Tibial nerve (tissue), 4 donors: ENCODE measurements around the gene SYCP2L. TPM values are rescaled to one million over a fixed set of nuclear protein-coding genes. Genes with fewer than 3 reads are reported as not detected.

Experiments
- DNase-seq, 2 donors: peaks; one replicate each; pipeline ENCODE4 v3.0.0-alpha.2; 2019; ENCODE audit warnings: low spot score in 2 of 2
- H3K27ac ChIP-seq, 4 donors: fragments of 200-600 bp; sonication (generic) in 3 of 4; one replicate each; pipeline ENCODE4 v1.5.1; 2017 to 2019; ENCODE audit warnings: mild to moderate bottlenecking in 1 of 4
- H3K27me3 ChIP-seq, 2 donors: fragments of 200-600 bp; sonication (generic) in 1 of 2; one replicate each; pipeline versions ENCODE4 v1.5.1 to v1.6.0; 2017 to 2019
- H3K36me3 ChIP-seq, 3 donors: fragments of 200-600 bp; sonication (generic); one replicate each; pipeline ENCODE4 v1.5.1; 2018 to 2019
- H3K4me1 ChIP-seq, 4 donors: fragments of 200-600 bp; sonication (generic) in 3 of 4; one replicate each; pipeline ENCODE4 v1.5.1; 2017 to 2019
- H3K4me3 ChIP-seq, 4 donors: fragments of 200-600 bp; sonication (generic) in 3 of 4; one replicate each; pipeline ENCODE4 v1.5.1; 2017 to 2019; ENCODE audit warnings: mild to moderate bottlenecking in 1 of 4, moderate library complexity in 1 of 4
- H3K9me3 ChIP-seq, 4 donors: fragments of 200-600 bp; sonication (generic) in 3 of 4; one replicate each; pipeline ENCODE4 v1.5.1; 2017 to 2019
- CTCF ChIP-seq, 5 experiments: fragments of 200-600 bp in 3 of 5; fragments of 450-650 bp in 2 of 5; sonication (generic) in 3 of 5; IDR thresholded peaks; one replicate each; pipeline ENCODE4 v1.5.1; 2016 to 2019; ENCODE audit warnings: antibody characterized with exemption in 5 of 5, mild to moderate bottlenecking in 3 of 5, moderate library complexity in 2 of 5
- EP300 ChIP-seq, 2 donors: sonication (generic); formaldehyde crosslinking; IDR thresholded peaks; one replicate each; pipeline ENCODE4 v1.6.1; 2017; ENCODE audit warnings: antibody characterized with exemption in 2 of 2, mild to moderate bottlenecking in 1 of 2
- POLR2A ChIP-seq, 2 donors: fragments of 450-650 bp; IDR thresholded peaks; one replicate each; pipeline ENCODE4 v1.6.1; 2017; ENCODE audit warnings: antibody characterized with exemption in 2 of 2, mild to moderate bottlenecking in 2 of 2, moderate library complexity in 2 of 2
- WGBS, 2 donors: methylation state at CpG; one replicate each; pipeline ENCODE4 v1.1.5; 2018; 5-methylcytosine and 5-hydroxymethylcytosine counted together
- total RNA-seq, 4 donors: library from RNA; depleted of rRNA; stranded (reverse); fragments of >200 nt; gene quantifications; one replicate each; pipeline ENCODE4 v1.1.0, GENCODE V29; 2016

The SYCP2L gene
- total RNA-seq, 4 donors from 2014 or later, result 2.0 to 3.9 (median 3.5) TPM

- Histone ChIP-seq H3K9me3 (no peaks in the 10 kb centered on the region), H3K4me3 (no peak overlapping the region), H3K27me3 (no peaks in the 10 kb centered on the region), H3K4me1 (no peaks in the 10 kb centered on the region), H3K27ac (no peak overlapping the region), H3K36me3 (no peaks in the 10 kb centered on the region)
- DNase-seq, result no peak
- TF ChIP-seq EP300 (IDR thresholded peaks at IDR 0.05), result no peak
- no peak for TF ChIP-seq POLR2A (IDR thresholded peaks at IDR 0.05)
- TF ChIP-seq CTCF (IDR thresholded peaks at IDR 0.05), result no peak
Observed at GRCh38 chr6:11015102-11015501, 128.2 kb downstream of the SYCP2L start.

GRCh38 chr6:11016452-11016851 lies 129.6 kb downstream of the SYCP2L start:
- Histone ChIP-seq H3K4me3 (no peak overlapping the region), H3K27me3 (no peaks in the 10 kb centered on the region), H3K36me3 (no peaks in the 10 kb centered on the region), H3K4me1 (peaks cover 0 to 10% (median 2%) of the 10 kb centered on the region in 4 donors), H3K9me3 (no peaks in the 10 kb centered on the region), H3K27ac (no peak overlapping the region)
- WGBS, 2 donors, result 93 to 96% methylated on average over 1 of the region's 1 CpG
- TF ChIP-seq EP300 (IDR thresholded peaks at IDR 0.05) (no peak), CTCF (IDR thresholded peaks at IDR 0.05) (no peak), POLR2A (IDR thresholded peaks at IDR 0.05) (no peak)
- no peak for DNase-seq

GRCh38 chr6:11017090-11017489 lies 130.2 kb downstream of the SYCP2L start:
- Histone ChIP-seq H3K27ac (no peak overlapping the region), H3K36me3 (no peaks in the 10 kb centered on the region), H3K9me3 (no peaks in the 10 kb centered on the region), H3K4me3 (no peak overlapping the region), H3K4me1 (peaks cover 0 to 13% (median 3%) of the 10 kb centered on the region in 4 donors), H3K27me3 (no peaks in the 10 kb centered on the region)
- DNase-seq, result no peak
- WGBS, 2 donors, result 87 to 96% methylated on average over 3 of the region's 3 CpGs
- TF ChIP-seq POLR2A (IDR thresholded peaks at IDR 0.05) (no peak), CTCF (IDR thresholded peaks at IDR 0.05) (no peak), EP300 (IDR thresholded peaks at IDR 0.05) (no peak)

- no peak for TF ChIP-seq POLR2A (IDR thresholded peaks at IDR 0.05)
- no peak for TF ChIP-seq CTCF (IDR thresholded peaks at IDR 0.05)
- no peak for TF ChIP-seq EP300 (IDR thresholded peaks at IDR 0.05)
- Histone ChIP-seq H3K27me3 (no peaks in the 10 kb centered on the region), H3K27ac (no peak overlapping the region), H3K36me3 (no peaks in the 10 kb centered on the region), H3K4me1 (peaks cover 0 to 24% (median 5%) of the 10 kb centered on the region in 4 donors), H3K9me3 (no peaks in the 10 kb centered on the region), H3K4me3 (no peak overlapping the region)
- DNase-seq, result no peak
- WGBS, 2 donors, result 96 to 98% methylated on average over 2 of the region's 2 CpGs
Observed at GRCh38 chr6:11018225-11018624, 131.4 kb downstream of the SYCP2L start.

- WGBS, 2 donors, result 49 to 52% methylated on average over 2 of the region's 2 CpGs
- Histone ChIP-seq H3K9me3 (no peaks in the 10 kb centered on the region), H3K36me3 (no peaks in the 10 kb centered on the region), H3K27me3 (no peaks in the 10 kb centered on the region), H3K4me3 (no peak overlapping the region), H3K4me1 (peaks cover 0 to 42% (median 5%) of the 10 kb centered on the region in 4 donors), H3K27ac (no peak overlapping the region)
- TF ChIP-seq POLR2A (IDR thresholded peaks at IDR 0.05) (no peak), EP300 (IDR thresholded peaks at IDR 0.05) (no peak), CTCF (IDR thresholded peaks at IDR 0.05) (no peak)
- no peak for DNase-seq
Observed at GRCh38 chr6:11021003-11021402, 134.2 kb downstream of the SYCP2L start.
